HepG2 (cell line): ENCODE data around the gene WDR41. TPM values are rescaled to one million over a fixed set of nuclear protein-coding genes. Genes with fewer than 3 reads are reported as not detected.

Experiments
- ATAC-seq: fragments of 200-7000 bp; cut with Tn5 transposase; 3 replicates; pipeline ENCODE4 v1.9.1; 2020; ENCODE audit warnings: mild to moderate bottlenecking, moderate library complexity
- Bru-seq: library from RNA; stranded (reverse); fragments of 400-500 nt; gene quantifications from one replicate; lab custom pipeline; 2021; lab: Mats Ljungman, UMichigan
- BruChase-seq, 2 experiments: library from RNA; stranded (reverse); fragments of 400-500 nt; gene quantifications; one replicate each; lab custom pipeline; 2021; lab: Mats Ljungman, UMichigan
- BruUV-seq: library from RNA; stranded (reverse); fragments of 400-500 nt; replicated peaks from 2 replicates; lab custom pipeline; 2021; lab: Mats Ljungman, UMichigan
- CTCF ChIA-PET: fragments of 300-600 bp; formaldehyde crosslinking; extraction: SDS; loops from one replicate; lab custom pipeline; 2021; ENCODE audit warnings: low total read pairs, inconsistent platforms, low intra/inter-chr PET ratio; lab: Yijun Ruan, JAX
- POLR2A ChIA-PET: fragments of 350-600 bp; sonication (Branson Sonifier 250); formaldehyde crosslinking; loops from one replicate; lab custom pipeline; 2020; ENCODE audit warnings: antibody characterized with exemption, inconsistent platforms; lab: Yijun Ruan, JAX
- DNase-seq: peaks from one replicate; pipeline ENCODE4 v3.0.0-alpha.2; 2015; ENCODE audit warnings: low spot score
- FAIRE-seq: peaks from 3 replicates; lab custom pipeline; 2011; peaks lifted over from hg19 to GRCh38; lab: Jason Lieb, UNC
- H2AFZ ChIP-seq: one replicate; pipeline ENCODE4 v1.6.1; 2011; ENCODE audit warnings: low read length, inconsistent platforms
- H3K27ac ChIP-seq: fragments of 300-600 bp; 3 replicates; pipeline ENCODE4 v1.8.0; 2011; ENCODE audit warnings: mixed run types, mild to moderate bottlenecking, mixed read lengths, low read length, inconsistent platforms; ENCODE audit not compliant: insufficient read depth; ENCODE audit errors: extremely low read length
- H3K27me3 ChIP-seq, 2 experiments: fragments of 200-600 bp in 1 of 2; 2 replicates in 1 of 2; 3 replicates in 1 of 2; pipeline versions ENCODE4 v1.6.0 to v1.8.0; 2011; ENCODE audit warnings: low read length in 2 of 2, mild to moderate bottlenecking in 2 of 2, moderate library complexity in 2 of 2, inconsistent platforms in 1 of 2; ENCODE audit not compliant: insufficient read depth in 2 of 2, control insufficient read depth in 1 of 2
- H3K36me3 ChIP-seq, 2 experiments: fragments of 200-600 bp in 1 of 2; replicated peaks in 1 of 2; 2 replicates in 1 of 2; 3 replicates in 1 of 2; pipeline versions ENCODE4 v1.5.1 to v1.8.0; 2011; ENCODE audit warnings: low read length in 2 of 2, inconsistent platforms in 1 of 2; ENCODE audit not compliant: insufficient read depth in 2 of 2, control insufficient read depth in 1 of 2
- H3K4me1 ChIP-seq: 2 replicates; pipeline ENCODE4 v1.5.1; 2012; ENCODE audit warnings: low read length, inconsistent platforms; ENCODE audit not compliant: insufficient read depth
- H3K4me2 ChIP-seq: 2 replicates; pipeline ENCODE4 v1.6.0; 2011; ENCODE audit warnings: low read depth, low read length, inconsistent platforms
- H3K4me3 ChIP-seq, 3 experiments: fragments of 200-600 bp in 1 of 3; sonication (generic), shearing (Covaris generic) in 1 of 3; replicated peaks in 1 of 3; 2 replicates each; pipeline ENCODE4 v1.5.1; 2011 to 2016; ENCODE audit warnings: low read length in 3 of 3, inconsistent platforms in 2 of 3, low read depth in 2 of 3, mild to moderate bottlenecking in 2 of 3, control low read depth in 1 of 3, mixed read lengths in 1 of 3; ENCODE audit not compliant: insufficient read depth in 1 of 3
- H3K79me2 ChIP-seq: one replicate; pipeline ENCODE4 v1.6.1; 2011; ENCODE audit warnings: low read length, inconsistent platforms; ENCODE audit not compliant: insufficient read depth
- H3K9ac ChIP-seq: 2 replicates; pipeline ENCODE4 v1.6.0; 2011; ENCODE audit warnings: mild to moderate bottlenecking, low read depth, low read length, inconsistent platforms; ENCODE audit not compliant: insufficient read depth
- H3K9me3 ChIP-seq: 2 replicates; pipeline ENCODE4 v1.5.1; 2012; ENCODE audit warnings: mild to moderate bottlenecking, low read length
- H4K20me1 ChIP-seq: 2 replicates; pipeline ENCODE4 v1.6.0; 2011; ENCODE audit warnings: inconsistent platforms, mild to moderate bottlenecking, low read length, moderate library complexity; ENCODE audit not compliant: insufficient read depth
- ATF7-NPFF ChIP-seq: sonication (generic); formaldehyde crosslinking; IDR thresholded peaks from 2 replicates; pipeline ENCODE4 v1.8.1; 2023; ENCODE audit warnings: mild to moderate bottlenecking, low read depth, missing genetic modification reagents, moderate library complexity
- CBX5 ChIP-seq: sonication (generic); formaldehyde crosslinking; IDR thresholded peaks from 2 replicates; pipeline ENCODE4 v1.4.0; 2020; ENCODE audit warnings: missing genetic modification reagents, borderline replicate concordance
- CCDC6 ChIP-seq: sonication (generic); formaldehyde crosslinking; IDR thresholded peaks from 2 replicates; pipeline ENCODE4 v1.8.1; 2022; ENCODE audit warnings: mild to moderate bottlenecking, missing genetic modification reagents, moderate library complexity
- CEBPG ChIP-seq: IDR thresholded peaks from 2 replicates; pipeline ENCODE4 v1.6.1; 2016
- MIER2 ChIP-seq: IDR thresholded peaks from 2 replicates; pipeline ENCODE4 v1.6.1; 2016; ENCODE audit warnings: missing biosample characterization, missing genetic modification reagents
- RAD21 ChIP-seq: fragments of 450-650 bp; formaldehyde crosslinking; IDR thresholded peaks from 2 replicates; pipeline ENCODE4 v1.5.0; 2020; ENCODE audit warnings: mild to moderate bottlenecking
- RFXAP ChIP-seq: sonication (generic); formaldehyde crosslinking; IDR thresholded peaks from 2 replicates; pipeline ENCODE4 v1.4.0; 2020; ENCODE audit warnings: missing genetic modification reagents, borderline replicate concordance
- ZC3H13 ChIP-seq: sonication (generic); formaldehyde crosslinking; IDR thresholded peaks from 2 replicates; pipeline ENCODE4 v1.8.1; 2023; ENCODE audit warnings: mild to moderate bottlenecking, missing genetic modification reagents, moderate library complexity
- ZNF773 ChIP-seq: sonication (generic); formaldehyde crosslinking; IDR thresholded peaks from 2 replicates; pipeline ENCODE4 v1.4.0; 2020; ENCODE audit warnings: missing genetic modification reagents, borderline replicate concordance
- ZNF776 ChIP-seq: sonication (generic); formaldehyde crosslinking; IDR thresholded peaks from 2 replicates; pipeline ENCODE4 v1.4.0; 2020; ENCODE audit warnings: mild to moderate bottlenecking, missing genetic modification reagents
- WGBS: methylation state at CpG from one replicate; pipeline ENCODE4 v1.1.6; 2017; ENCODE audit warnings: low lambda C conversion rate; 5-methylcytosine and 5-hydroxymethylcytosine counted together
- in situ Hi-C: cut with HindIII; loops from 2 replicates; pipeline ENCODE4 v1.10.0; 2017; ENCODE audit warnings: low pct_unique_long_range_greater_than_20kb; ENCODE audit not compliant: extremely low pct_ligation_motif_present
- intact Hi-C: fragments of 100-400 bp; cut with micrococcal nuclease; formaldehyde crosslinking; loops from one replicate; pipeline ENCODE4 v1.10.0; 2022; ENCODE audit not compliant: unreplicated experiment
- long read RNA-seq, 2 experiments: library from RNA in 1 of 2; library from polyadenylated mRNA in 1 of 2; stranded (forward) in 1 of 2; unstranded in 1 of 2; transcript quantifications; one replicate each; pipeline ENCODE4 v2.0.0, GENCODE V29; 2019 to 2022
- polyA minus RNA-seq, 3 experiments: library from RNA; depleted of rRNA, polyadenylated mRNA; stranded (reverse); fragments of >200 nt; gene quantifications; 2 replicates each; pipeline ENCODE4 v1.2.3, GENCODE V29; 2011; ENCODE audit warnings: low replicate concordance in 1 of 3
- polyA plus RNA-seq, 8 experiments: library from polyadenylated mRNA; depleted of rRNA in 3 of 8; stranded (reverse) in 7 of 8; unstranded in 1 of 8; fragments of >200 nt; fragmentation: Illumina TruSeq in 4 of 8; extraction: Trizol in 4 of 8; gene quantifications; 2 replicates each; pipeline versions ENCODE4 v1.2.1 to v1.2.3, GENCODE V29; 2011 to 2016; ENCODE audit warnings: low read depth in 4 of 8, missing spikeins in 1 of 8, mixed read lengths in 1 of 8; ENCODE audit not compliant: insufficient read depth in 1 of 8
- total RNA-seq, 5 experiments: library from RNA; depleted of rRNA; stranded (reverse); fragments of >200 nt; fragmentation: Illumina TruSeq; extraction: Trizol; gene quantifications; 2 replicates each; pipeline ENCODE4 v1.2.3, GENCODE V29; 2016; ENCODE audit warnings: low read depth in 1 of 5
- TF ChIP-seq, protein P1 (sequence below): sonication (generic); formaldehyde crosslinking; IDR thresholded peaks from 2 replicates; pipeline ENCODE4 v1.4.0; 2020; ENCODE audit warnings: mild to moderate bottlenecking, missing genetic modification reagents

The WDR41 gene, protein sequence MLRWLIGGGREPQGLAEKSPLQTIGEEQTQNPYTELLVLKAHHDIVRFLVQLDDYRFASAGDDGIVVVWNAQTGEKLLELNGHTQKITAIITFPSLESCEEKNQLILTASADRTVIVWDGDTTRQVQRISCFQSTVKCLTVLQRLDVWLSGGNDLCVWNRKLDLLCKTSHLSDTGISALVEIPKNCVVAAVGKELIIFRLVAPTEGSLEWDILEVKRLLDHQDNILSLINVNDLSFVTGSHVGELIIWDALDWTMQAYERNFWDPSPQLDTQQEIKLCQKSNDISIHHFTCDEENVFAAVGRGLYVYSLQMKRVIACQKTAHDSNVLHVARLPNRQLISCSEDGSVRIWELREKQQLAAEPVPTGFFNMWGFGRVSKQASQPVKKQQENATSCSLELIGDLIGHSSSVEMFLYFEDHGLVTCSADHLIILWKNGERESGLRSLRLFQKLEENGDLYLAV
- total RNA-seq (2016; rRNA removed; fragmentation: Illumina TruSeq; extraction: Trizol) = 39.3 and 52.8 TPM in 2 replicates
- total RNA-seq (2016; cell fraction: cytosol; rRNA removed; fragmentation: Illumina TruSeq; extraction: Trizol; ENCODE audit: low read depth) = 30.5 and 31.6 TPM in 2 replicates
- 41.1 and 50.2 TPM in 2 replicates for total RNA-seq (2016; cell fraction: insoluble cytoplasmic fraction; rRNA removed; fragmentation: Illumina TruSeq; extraction: Trizol)
- total RNA-seq (2016; cell fraction: membrane; rRNA removed; fragmentation: Illumina TruSeq; extraction: Trizol) = 22.4 and 24.4 TPM in 2 replicates
- 23.6 and 25.8 TPM in 2 replicates for total RNA-seq (2016; cell fraction: nucleus; rRNA removed; fragmentation: Illumina TruSeq; extraction: Trizol)
- 17.9 and 18.9 TPM in 2 replicates for polyA plus RNA-seq (2011; rRNA removed)
- polyA plus RNA-seq (2011; cell fraction: cytosol; rRNA removed) = 11.8 and 17.2 TPM in 2 replicates
- 10.5 and 11.5 TPM in 2 replicates for polyA plus RNA-seq (2011; cell fraction: nucleus; rRNA removed)
- polyA plus RNA-seq (2012) = 20.3 TPM in 2 replicates
- polyA plus RNA-seq (2016; cell fraction: cytosol; fragmentation: Illumina TruSeq; extraction: Trizol; ENCODE audit: low read depth) = 7.4 and 8.6 TPM in 2 replicates
- polyA plus RNA-seq (2016; cell fraction: insoluble cytoplasmic fraction; fragmentation: Illumina TruSeq; extraction: Trizol; ENCODE audit: low read depth) = 39.8 and 47.6 TPM in 2 replicates
- polyA plus RNA-seq (2016; cell fraction: membrane; fragmentation: Illumina TruSeq; extraction: Trizol; ENCODE audit: low read depth) = 10.2 and 11.6 TPM in 2 replicates
- polyA plus RNA-seq (2016; cell fraction: nucleus; fragmentation: Illumina TruSeq; extraction: Trizol; ENCODE audit: insufficient read depth, low read depth) = 19.2 and 29.6 TPM in 2 replicates
- 14.5 and 23.5 TPM in 2 replicates for polyA minus RNA-seq (2011; rRNA and poly(A)+ RNA removed; ENCODE audit: low replicate concordance)
- 18.2 and 19.1 TPM in 2 replicates for polyA minus RNA-seq (2011; cell fraction: cytosol; rRNA and poly(A)+ RNA removed)
- polyA minus RNA-seq (2011; cell fraction: nucleus; rRNA and poly(A)+ RNA removed) = 44.9 and 53.0 TPM in 2 replicates
- Bru-seq, nascent RNA = percentile 66 among the genes with signal in this experiment
- percentile 63 among the genes with signal in this experiment for BruChase-seq, experiment 1, labeled RNA remaining after a 6-hour chase
- percentile 73 among the genes with signal in this experiment for BruChase-seq, experiment 2, labeled RNA remaining after a 2-hour chase
- long read RNA-seq, experiment 1, transcript WDR41-201 (13 exons, 3,958 nt) = major isoform, 17 of 25 reads
- long read RNA-seq, experiment 1, partial matches to known transcripts = 1 of 25 reads
- long read RNA-seq, experiment 1, other reads (novel, unspliced or antisense) = 5 of 25 reads
- long read RNA-seq, experiment 2, transcript WDR41-201 (13 exons, 3,958 nt) = major isoform, 22 of 54 reads
- long read RNA-seq, experiment 2, partial matches to known transcripts = 4 of 54 reads
- long read RNA-seq, experiment 2, other reads (novel, unspliced or antisense) = 28 of 54 reads

DNA sequence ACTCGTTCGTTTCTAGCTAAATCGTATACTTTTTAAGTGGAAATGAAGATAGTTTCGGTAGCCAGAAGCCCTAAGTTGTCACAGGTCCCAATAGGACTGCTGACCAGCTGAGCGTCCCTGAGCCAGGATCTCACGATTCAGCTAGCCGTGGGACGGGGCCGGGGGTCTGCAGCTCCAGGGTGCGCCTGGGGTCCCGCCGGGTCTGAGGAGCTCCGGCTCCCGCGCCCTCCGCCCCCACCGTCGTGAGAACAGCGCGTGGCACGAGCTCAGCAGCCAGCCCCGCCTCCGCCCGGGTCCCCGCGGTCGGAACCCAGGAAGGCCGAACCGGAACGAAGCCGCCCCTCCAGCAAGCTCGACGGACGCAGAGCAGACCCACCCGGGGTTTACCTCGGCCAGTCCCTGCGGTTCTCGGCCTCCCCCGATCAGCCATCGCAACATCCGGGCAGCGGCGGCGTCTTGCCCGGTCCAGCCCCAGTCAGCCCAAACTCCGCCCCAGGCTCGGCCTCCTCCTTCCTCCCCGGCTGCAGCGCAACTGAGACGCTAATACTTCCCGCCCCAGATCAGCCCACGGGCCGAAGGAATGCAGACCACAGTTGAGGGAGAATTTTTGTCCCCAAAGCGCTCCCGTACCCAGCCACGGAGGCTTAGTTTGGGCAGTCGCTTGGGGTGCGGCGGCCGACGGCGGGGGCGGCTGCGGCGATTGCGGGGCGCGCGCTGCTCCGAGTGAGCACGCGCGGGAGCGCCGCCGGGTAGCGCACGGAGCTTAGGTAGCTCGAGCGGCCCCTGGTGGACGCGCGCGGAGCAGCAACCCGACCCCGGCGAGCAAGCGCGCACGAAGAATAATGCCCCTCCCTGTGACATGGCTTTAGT lies at the start of gene WDR41:
TSS of gene WDR41 (minus strand) at position 534 of the 870 bp plus-strand sequence. CDS start at position 438, 96 bp downstream.
- CTCF ChIA-PET = interaction anchor here (0.8 to 2.0 kb wide), 2 partner anchors 347 to 624 kb away, joined by 3 to 14 read pairs; no protein-coding TSS in a partner anchor
- FAIRE-seq = no peak
- TF ChIP-seq RAD21 (CRISPR knock-in tag) = peak; percentile 92
- TF ChIP-seq MIER2 (CRISPR knock-in tag) = no peak
- peak; percentile 90; the same call in 1 of the 2 replicates for TF ChIP-seq CCDC6 (CRISPR knock-in tag)
- no peak; the same call in 1 of the 2 replicates for TF ChIP-seq CBX5
- peak; percentile 24; the same call in 1 of the 2 replicates for TF ChIP-seq RFXAP (CRISPR knock-in tag)
- peak; percentile 33; the same call in 1 of the 2 replicates for TF ChIP-seq ZNF776 (CRISPR knock-in tag)
- TF ChIP-seq, protein P1, sequence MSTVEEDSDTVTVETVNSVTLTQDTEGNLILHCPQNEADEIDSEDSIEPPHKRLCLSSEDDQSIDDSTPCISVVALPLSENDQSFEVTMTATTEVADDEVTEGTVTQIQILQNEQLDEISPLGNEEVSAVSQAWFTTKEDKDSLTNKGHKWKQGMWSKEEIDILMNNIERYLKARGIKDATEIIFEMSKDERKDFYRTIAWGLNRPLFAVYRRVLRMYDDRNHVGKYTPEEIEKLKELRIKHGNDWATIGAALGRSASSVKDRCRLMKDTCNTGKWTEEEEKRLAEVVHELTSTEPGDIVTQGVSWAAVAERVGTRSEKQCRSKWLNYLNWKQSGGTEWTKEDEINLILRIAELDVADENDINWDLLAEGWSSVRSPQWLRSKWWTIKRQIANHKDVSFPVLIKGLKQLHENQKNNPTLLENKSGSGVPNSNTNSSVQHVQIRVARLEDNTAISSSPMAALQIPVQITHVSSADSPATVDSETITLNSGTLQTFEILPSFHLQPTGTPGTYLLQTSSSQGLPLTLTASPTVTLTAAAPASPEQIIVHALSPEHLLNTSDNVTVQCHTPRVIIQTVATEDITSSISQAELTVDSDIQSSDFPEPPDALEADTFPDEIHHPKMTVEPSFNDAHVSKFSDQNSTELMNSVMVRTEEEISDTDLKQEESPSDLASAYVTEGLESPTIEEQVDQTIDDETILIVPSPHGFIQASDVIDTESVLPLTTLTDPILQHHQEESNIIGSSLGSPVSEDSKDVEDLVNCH (CRISPR knock-in tag) = no peak; the same call in 1 of the 2 replicates
- 0 out of 2 replicates have a peak, but pooled peaks have one; percentile 4 for TF ChIP-seq CEBPG (CRISPR knock-in tag)
- TF ChIP-seq ATF7-NPFF = peak; percentile 89
- 0 out of 2 replicates have a peak, but pooled peaks have one; percentile 34 for TF ChIP-seq ZNF773 (CRISPR knock-in tag)
- TF ChIP-seq ZC3H13 (CRISPR knock-in tag) = peak; percentile 69

More for the DNA sequence above, at the start of gene WDR41:
- no peaks in the 10 kb centered on the region; a peak in 1 of 5 replicates for H3K27me3 ChIP-seq
- ATAC-seq (peak; percentile 97), DNase-seq (peak; percentile 72)
- H3K9ac ChIP-seq = peak within 1 kb of the TSS; percentile 80
- peak within 1 kb of the TSS; percentile 81 for H3K27ac ChIP-seq
- peak within 1 kb of the TSS; percentile 72 for H3K4me2 ChIP-seq
- peak within 1 kb of the TSS; percentile 90 for H2AFZ ChIP-seq
- WGBS = under 1% methylated on average over 13 of the region's 90 CpGs
- POLR2A ChIA-PET = interaction anchor here (1.6 kb wide), 3 partner anchors 9 to 17 kb away, joined by 4 to 5 read pairs (median 4); no protein-coding TSS in a partner anchor
- in situ Hi-C loops (loop anchor here (5.0 kb wide), 1 partner anchor 350 kb away; no protein-coding TSS in a partner anchor), intact Hi-C loops (loop anchor here (1.0 to 2.0 kb wide), 2 partner anchors 347 to 624 kb away; no protein-coding TSS in a partner anchor)
- peaks cover 12% of the 10 kb centered on the region for H3K4me1 ChIP-seq
- H3K79me2 ChIP-seq = peaks cover 16% of the 10 kb centered on the region
- H3K36me3 ChIP-seq = peaks cover 0 to 4% of the 10 kb centered on the region in 2 experiments; a peak in 1 of 5 replicates
- no peaks in the 10 kb centered on the region for H4K20me1 ChIP-seq
- H3K4me3 ChIP-seq = peak within 1 kb of the TSS; percentile 81 to 99 (median 88)
- no TSS peak for BruUV-seq
- no peaks in the 10 kb centered on the region for H3K9me3 ChIP-seq
